ENCODE data around the gene NRG3.
"Not testable (repeated sequence)": the region's sequence is repeated elsewhere in the genome, so short reads cannot be mapped to it uniquely, and the experiment has no call there.

Gene NRG3

DNA sequence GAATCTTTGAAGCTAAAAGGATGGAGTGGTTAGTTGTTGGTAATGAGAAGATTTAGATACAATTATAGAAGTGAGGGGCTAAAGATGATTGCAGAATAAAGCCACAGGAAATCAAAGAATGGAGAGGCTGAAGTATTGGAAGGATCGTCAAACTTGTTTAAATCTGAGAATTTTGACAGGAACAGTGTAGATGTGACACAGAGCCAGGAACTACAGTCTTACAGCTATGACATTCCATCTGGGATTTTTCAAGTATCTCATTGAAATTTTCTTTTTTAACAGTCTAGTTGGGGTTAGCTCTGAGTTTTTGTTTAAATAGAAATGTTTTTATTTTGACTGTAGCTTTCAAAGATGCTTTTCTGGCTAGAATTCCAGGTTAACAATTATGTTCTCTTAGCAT, 181.4 kb downstream of the NRG3 start:
- no peaks in the 10 kb centered on the region for H3K27me3 Mint-ChIP-seq
- H3K4me3 Mint-ChIP-seq: no peak overlapping the region
- H3K9me3 Mint-ChIP-seq: peaks cover 5% of the 10 kb centered on the region
- no peak for DNase-seq
- H3K27ac Mint-ChIP-seq: no peak overlapping the region
- no peaks in the 10 kb centered on the region for H3K4me1 Mint-ChIP-seq (ENCODE audit: low read depth)
- H3K36me3 Mint-ChIP-seq (ENCODE audit: low read depth): no peaks in the 10 kb centered on the region

DNA sequence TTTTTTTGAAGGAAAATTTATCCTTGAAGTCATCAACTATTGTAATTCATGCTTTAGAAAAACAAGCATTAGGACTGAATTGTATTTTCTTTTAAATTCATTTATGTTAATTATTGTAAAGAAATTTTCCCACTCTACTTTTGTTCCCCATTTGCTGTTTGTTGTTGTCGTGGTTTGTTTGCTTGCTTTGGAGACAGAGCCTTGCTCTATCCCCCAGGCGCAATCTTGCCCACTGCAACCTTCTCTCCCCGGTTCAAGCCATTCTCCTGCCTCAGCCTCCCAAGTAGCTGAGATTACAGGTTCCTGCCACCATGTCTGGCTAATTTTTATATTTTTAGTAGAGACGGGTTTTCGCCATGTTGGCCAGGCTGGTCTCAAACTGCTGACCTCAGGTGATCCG, 192.2 kb downstream of the NRG3 start:
- H3K4me1 Mint-ChIP-seq (ENCODE audit: low read depth); H3K27ac Mint-ChIP-seq; H3K4me3 Mint-ChIP-seq; H3K27me3 Mint-ChIP-seq; DNase-seq; H3K36me3 Mint-ChIP-seq (ENCODE audit: low read depth); H3K9me3 Mint-ChIP-seq: not testable (repeated sequence)

DNA sequence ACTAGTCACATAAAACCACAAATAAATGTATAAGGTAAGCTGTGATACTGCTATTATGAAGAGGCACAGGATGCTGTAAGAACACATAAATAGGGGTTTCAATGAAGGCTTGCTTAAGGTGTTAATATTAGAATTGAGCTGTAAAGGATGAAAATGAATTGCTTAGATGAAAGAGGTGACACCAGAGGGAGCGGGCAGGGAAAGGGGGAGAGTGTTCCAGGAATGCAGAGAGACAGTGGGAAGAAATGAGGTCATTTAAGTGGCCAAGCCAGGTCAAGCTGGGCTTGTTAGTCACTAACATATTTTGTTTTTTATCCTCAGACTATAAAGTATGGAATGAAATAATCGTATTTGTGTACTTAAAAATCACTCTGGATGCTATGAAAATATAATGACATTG, 193.5 kb downstream of the NRG3 start:
- Mint-ChIP-seq H3K27ac (no peak overlapping the region), H3K9me3 (peaks cover 9% of the 10 kb centered on the region), H3K27me3 (no peaks in the 10 kb centered on the region), H3K4me1 (ENCODE audit: low read depth) (no peaks in the 10 kb centered on the region), H3K4me3 (no peak overlapping the region), H3K36me3 (ENCODE audit: low read depth) (no peaks in the 10 kb centered on the region)
- DNase-seq: no peak

DNA sequence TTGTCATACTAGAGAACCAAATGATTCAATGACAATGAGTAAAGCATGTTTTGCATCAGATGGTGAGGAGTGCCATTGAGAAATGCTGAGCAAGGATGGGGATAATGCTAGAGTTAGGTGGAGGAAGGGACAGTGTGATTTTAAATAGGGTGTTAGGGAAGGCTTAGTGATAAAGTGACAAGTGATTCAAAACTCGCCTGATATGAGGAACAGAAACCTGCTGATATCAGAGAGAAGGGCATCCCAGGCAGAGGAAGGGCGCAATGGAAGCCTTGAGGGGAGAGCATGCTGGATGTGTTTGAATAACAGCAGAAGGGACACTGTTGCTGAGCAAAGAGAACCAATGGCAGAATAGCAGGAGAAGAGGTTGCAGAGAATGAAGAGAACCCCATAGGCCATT, 196.2 kb downstream of the NRG3 start:
- H3K9me3 Mint-ChIP-seq: peaks cover 11% of the 10 kb centered on the region
- H3K4me1 Mint-ChIP-seq (ENCODE audit: low read depth): no peaks in the 10 kb centered on the region
- H3K27me3 Mint-ChIP-seq: no peaks in the 10 kb centered on the region
- H3K27ac Mint-ChIP-seq: no peak overlapping the region
- no peaks in the 10 kb centered on the region for H3K36me3 Mint-ChIP-seq (ENCODE audit: low read depth)
- no peak overlapping the region for H3K4me3 Mint-ChIP-seq
- DNase-seq: no peak

DNA sequence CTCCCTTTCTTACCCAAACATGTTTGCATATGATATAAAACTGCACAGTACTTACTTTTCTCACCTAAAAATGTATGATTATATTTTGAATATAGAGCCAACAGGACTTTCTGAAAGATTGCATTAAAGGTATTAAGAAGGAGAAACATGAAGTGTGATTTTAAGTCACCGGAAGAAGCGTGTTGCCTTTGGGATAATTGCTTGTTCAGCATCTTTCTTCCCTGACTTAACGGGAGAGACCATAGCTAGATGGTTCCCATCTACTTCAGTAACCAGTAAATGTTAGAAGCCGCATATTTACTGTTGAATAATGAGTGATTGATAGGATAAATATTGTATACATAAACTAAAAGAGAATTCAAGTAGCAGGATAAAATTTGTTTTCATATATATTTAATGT, 197.1 kb downstream of the NRG3 start:
- Mint-ChIP-seq H3K36me3 (ENCODE audit: low read depth) (no peaks in the 10 kb centered on the region), H3K4me1 (ENCODE audit: low read depth) (no peaks in the 10 kb centered on the region), H3K9me3 (peaks cover 11% of the 10 kb centered on the region), H3K27me3 (no peaks in the 10 kb centered on the region), H3K4me3 (no peak overlapping the region), H3K27ac (no peak overlapping the region)
- no peak for DNase-seq

DNA sequence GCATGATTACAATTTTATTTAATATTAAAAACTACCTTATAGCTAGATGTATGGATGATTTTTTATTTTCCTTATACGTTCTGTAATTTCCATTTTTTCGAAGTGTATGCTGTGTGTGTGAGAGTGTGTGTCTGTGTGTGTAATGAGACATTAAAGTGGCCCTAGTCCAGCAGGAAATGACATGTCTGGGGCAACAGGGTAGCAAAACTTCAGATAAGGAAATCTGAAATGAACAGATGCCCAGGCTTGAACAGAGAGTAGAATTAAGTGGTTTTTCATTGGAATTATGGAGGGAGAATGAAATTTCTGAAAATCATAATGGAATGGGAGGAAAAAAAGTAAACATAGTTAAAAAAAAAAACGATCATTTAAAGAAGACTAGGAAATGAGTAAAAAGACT, 200.6 kb downstream of the NRG3 start:
- DNase-seq: no peak
- Mint-ChIP-seq H3K4me3 (no peak overlapping the region), H3K36me3 (ENCODE audit: low read depth) (no peaks in the 10 kb centered on the region), H3K27me3 (no peaks in the 10 kb centered on the region), H3K4me1 (ENCODE audit: low read depth) (no peaks in the 10 kb centered on the region), H3K27ac (no peak overlapping the region), H3K9me3 (peaks cover 10% of the 10 kb centered on the region)

DNA sequence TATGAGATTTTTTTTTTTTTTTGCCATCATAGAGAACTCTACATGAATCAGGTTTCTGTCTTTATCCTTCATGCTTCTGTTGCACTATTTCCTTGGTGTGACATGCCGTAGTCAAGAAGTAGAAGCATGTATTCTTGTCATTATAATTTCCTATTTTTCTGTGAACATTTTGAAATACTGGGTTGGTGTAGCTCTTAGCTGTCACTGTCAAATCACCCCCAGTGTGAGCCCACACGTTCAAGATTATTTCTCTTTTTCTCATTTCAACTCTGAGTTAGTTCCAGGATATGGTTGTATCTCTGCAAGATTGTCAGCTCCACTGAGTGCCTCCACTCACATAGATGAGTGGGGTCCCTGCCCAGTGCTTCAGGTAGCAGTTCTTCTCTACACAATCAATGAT, 209.5 kb downstream of the NRG3 start:
- Mint-ChIP-seq H3K4me1 (ENCODE audit: low read depth) (no peaks in the 10 kb centered on the region), H3K9me3 (peaks cover 9% of the 10 kb centered on the region), H3K27me3 (no peaks in the 10 kb centered on the region), H3K36me3 (ENCODE audit: low read depth) (no peaks in the 10 kb centered on the region), H3K4me3 (no peak overlapping the region), H3K27ac (no peak overlapping the region)
- DNase-seq: no peak

DNA sequence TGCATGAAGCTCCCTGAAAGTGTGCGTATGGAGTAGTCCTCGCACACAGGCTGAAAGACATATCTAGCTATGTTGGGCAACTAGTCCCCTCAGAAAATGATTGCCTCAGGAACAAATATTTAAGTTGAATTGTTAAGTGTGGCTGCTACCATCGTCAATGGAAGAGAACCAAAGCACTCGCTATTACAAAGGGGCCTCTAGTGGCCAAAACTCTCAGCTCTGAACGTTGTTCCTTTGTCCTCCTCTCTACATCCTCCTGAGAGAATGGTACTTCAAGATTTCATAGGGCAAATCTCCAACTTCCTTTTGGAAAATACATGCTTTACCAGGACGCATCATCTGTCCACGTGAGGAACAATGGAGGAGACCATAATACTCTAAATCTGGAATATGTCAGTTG, 209.9 kb downstream of the NRG3 start:
- Mint-ChIP-seq H3K27ac (no peak overlapping the region), H3K9me3 (peaks cover 9% of the 10 kb centered on the region), H3K27me3 (no peaks in the 10 kb centered on the region), H3K4me3 (no peak overlapping the region), H3K4me1 (ENCODE audit: low read depth) (no peaks in the 10 kb centered on the region), H3K36me3 (ENCODE audit: low read depth) (no peaks in the 10 kb centered on the region)
- DNase-seq: no peak

DNA sequence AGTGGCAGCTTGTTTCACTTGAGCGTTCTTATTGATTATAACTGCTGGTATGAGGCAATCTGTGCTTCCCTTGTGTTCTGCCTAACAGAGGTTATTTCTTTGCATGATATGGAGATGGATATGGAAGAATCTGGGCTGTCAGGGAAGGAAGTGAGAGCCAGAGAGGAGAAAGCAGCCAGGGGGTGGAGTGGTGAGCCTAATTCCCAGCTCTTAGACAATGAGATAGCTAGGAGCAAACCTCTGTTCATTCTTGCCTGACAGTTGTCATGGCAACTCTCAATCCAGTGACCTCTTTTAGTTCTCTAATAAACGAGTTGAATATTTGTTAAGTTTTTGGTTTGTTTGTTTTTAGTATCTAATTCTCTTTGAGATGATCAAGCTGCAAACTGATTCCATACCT, 214.3 kb downstream of the NRG3 start:
- Mint-ChIP-seq H3K27ac (no peak overlapping the region), H3K4me3 (no peak overlapping the region), H3K9me3 (peaks cover 11% of the 10 kb centered on the region), H3K4me1 (ENCODE audit: low read depth) (no peaks in the 10 kb centered on the region), H3K36me3 (ENCODE audit: low read depth) (no peaks in the 10 kb centered on the region), H3K27me3 (no peaks in the 10 kb centered on the region)
- no peak for DNase-seq

DNA sequence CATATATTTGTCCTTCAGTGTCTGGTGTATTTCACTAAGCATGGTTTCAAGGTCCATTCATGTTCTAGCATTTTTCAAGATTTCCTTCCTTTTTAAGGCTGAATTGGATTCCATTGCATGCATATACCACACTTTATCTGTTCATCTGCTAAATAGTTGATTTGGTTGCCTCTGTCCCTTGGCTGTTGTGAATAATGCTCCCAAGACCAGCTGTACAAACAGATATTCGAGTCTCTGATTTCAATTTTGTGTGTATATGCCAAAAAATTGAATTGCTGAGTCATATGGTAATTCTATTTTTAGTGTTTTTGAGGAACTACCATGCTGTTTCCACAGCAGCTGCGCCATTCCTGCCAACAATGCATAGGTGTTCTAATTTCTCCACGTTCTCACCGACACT, 216.4 kb downstream of the NRG3 start:
- no peak overlapping the region for H3K4me3 Mint-ChIP-seq
- H3K27me3 Mint-ChIP-seq: no peaks in the 10 kb centered on the region
- no peaks in the 10 kb centered on the region for H3K4me1 Mint-ChIP-seq (ENCODE audit: low read depth)
- no peaks in the 10 kb centered on the region for H3K36me3 Mint-ChIP-seq (ENCODE audit: low read depth)
- peaks cover 12% of the 10 kb centered on the region for H3K9me3 Mint-ChIP-seq
- no peak overlapping the region for H3K27ac Mint-ChIP-seq
- DNase-seq: no peak

DNA sequence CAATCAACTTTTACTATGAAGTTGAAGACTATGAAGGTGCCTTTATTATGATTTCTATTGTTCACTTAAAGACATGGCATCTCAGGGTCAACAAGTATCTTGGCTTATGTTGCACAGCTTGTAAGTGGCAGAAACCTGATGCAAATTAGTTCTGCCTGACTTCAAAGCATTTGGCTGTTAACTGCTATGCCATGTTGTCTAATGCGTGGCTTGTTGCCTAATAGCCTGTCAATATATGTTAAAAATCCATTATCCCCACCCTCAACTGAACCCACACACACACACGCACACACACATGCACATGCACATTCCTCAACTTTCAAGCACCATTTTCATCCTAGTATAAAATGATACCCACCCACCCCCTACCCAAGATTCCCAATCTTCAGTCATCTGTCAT, 217.1 kb downstream of the NRG3 start:
- H3K4me1 Mint-ChIP-seq (ENCODE audit: low read depth): no peaks in the 10 kb centered on the region

DNA sequence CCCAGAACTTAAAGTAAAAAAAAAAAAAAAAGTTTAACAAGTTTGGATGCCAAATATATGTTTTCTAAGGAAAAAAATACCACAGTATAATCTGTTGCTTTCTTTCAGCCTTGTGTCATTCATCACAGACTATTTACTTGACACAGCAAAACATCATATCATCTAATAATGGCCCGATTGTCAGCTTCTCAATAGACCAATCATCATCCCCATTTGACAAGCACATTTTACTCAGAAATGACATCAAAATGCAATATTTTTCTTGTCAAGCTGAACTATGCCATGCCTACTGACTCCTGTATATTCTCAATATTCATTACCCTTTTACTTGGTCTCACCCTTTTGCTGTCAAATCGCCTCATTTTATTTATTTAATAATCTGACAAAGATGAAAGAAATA, 249.7 kb downstream of the NRG3 start:
- H3K27ac Mint-ChIP-seq: no peak overlapping the region
- H3K27me3 Mint-ChIP-seq: no peaks in the 10 kb centered on the region
- no peaks in the 10 kb centered on the region for H3K36me3 Mint-ChIP-seq (ENCODE audit: low read depth)
- DNase-seq: no peak
- H3K4me1 Mint-ChIP-seq (ENCODE audit: low read depth): no peaks in the 10 kb centered on the region
- H3K4me3 Mint-ChIP-seq: no peak overlapping the region
- H3K9me3 Mint-ChIP-seq: peaks cover 8% of the 10 kb centered on the region

More for the DNA sequence above, 217.1 kb downstream of the NRG3 start:
- H3K27me3 Mint-ChIP-seq: no peaks in the 10 kb centered on the region
- peaks cover 12% of the 10 kb centered on the region for H3K9me3 Mint-ChIP-seq
- no peaks in the 10 kb centered on the region for H3K36me3 Mint-ChIP-seq (ENCODE audit: low read depth)
- H3K4me3 Mint-ChIP-seq: no peak overlapping the region
- no peak for DNase-seq
- H3K27ac Mint-ChIP-seq: no peak overlapping the region

DNA sequence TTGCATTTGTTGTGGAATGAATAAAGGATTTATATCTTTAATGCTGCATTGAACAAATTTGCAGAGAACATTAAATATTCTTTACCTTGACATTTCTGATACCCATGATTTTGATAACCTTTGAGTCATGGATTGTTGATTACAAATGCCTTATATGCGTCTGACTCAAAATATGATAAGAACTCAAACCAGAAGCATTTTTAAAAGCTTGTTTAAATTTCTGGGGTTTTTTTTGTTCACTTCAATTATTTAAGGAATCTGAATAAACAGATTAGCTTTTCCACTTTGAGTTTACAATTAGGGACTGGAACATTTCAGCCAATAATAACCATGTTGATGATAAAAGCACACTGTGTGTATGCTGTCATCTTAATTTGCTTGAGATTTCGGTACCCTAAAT, 253.5 kb downstream of the NRG3 start:
- Mint-ChIP-seq H3K4me1 (ENCODE audit: low read depth) (no peaks in the 10 kb centered on the region), H3K27ac (no peak overlapping the region), H3K4me3 (no peak overlapping the region), H3K36me3 (ENCODE audit: low read depth) (no peaks in the 10 kb centered on the region), H3K27me3 (no peaks in the 10 kb centered on the region), H3K9me3 (peaks cover 14% of the 10 kb centered on the region)
- DNase-seq: no peak

DNA sequence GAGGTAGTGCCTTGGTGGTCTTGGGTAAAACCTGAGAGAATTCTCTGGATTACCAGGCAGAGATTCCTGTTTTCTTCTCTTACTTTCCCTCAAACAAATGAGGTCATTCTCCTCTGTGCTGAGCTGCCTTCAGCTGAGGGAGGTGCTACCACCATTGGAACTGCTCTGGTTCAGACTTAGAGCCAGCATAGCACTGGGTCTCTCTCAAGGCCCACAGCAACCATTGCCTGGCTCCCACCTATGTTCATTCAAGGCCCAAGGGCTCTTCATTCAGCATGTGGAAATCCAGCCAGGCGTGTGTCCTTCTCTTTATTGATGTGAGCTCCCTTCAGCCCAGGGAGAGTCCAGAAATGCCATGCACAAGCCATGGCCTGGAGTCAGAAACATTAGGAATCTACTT, 261.1 kb downstream of the NRG3 start:
- Mint-ChIP-seq H3K4me3 (no peak overlapping the region), H3K36me3 (ENCODE audit: low read depth) (no peaks in the 10 kb centered on the region), H3K4me1 (ENCODE audit: low read depth) (no peaks in the 10 kb centered on the region), H3K27me3 (no peaks in the 10 kb centered on the region), H3K9me3 (peaks cover 13% of the 10 kb centered on the region), H3K27ac (no peak overlapping the region)
- no peak for DNase-seq

DNA sequence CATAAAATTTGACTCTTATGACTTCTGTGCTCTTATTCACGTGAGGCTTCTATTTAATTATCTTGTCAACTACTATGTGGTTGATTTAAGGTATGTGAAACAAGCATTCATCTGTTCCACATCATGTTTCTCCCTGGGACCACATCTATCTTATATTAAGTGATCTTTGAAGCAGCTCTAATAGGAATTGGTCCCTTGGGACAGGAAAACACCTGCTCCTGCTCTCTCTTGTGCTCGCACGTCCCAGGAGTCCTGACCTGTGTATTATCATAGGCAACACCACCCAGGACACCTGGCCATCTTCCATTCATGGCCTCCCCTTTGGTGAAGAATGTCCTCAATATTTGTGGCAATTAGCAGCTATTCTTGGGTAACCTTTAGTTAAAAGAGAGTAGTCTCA, 269.2 kb downstream of the NRG3 start:
- Mint-ChIP-seq H3K27me3 (no peaks in the 10 kb centered on the region), H3K4me1 (ENCODE audit: low read depth) (no peaks in the 10 kb centered on the region), H3K27ac (no peak overlapping the region), H3K4me3 (no peak overlapping the region), H3K9me3 (peaks cover 4% of the 10 kb centered on the region), H3K36me3 (ENCODE audit: low read depth) (no peaks in the 10 kb centered on the region)
- DNase-seq: no peak

DNA sequence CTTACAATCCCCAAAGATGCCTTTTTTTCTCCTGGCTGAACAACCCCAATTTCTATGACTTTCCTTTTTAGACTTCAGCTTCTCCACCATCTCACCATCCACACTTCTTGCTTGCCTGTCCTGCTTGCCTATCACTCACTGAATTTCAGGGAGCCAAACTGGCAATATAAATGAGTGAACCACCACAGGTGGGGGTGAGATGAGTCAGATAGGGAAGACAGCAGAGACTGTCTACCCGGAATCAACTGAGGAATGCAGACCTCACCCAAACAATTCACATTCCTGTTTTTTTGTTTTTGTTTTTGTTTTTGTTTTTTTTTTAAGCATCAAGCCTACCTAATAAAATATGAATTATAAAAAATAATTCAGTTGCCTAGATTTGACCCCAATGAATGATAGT, 273.8 kb downstream of the NRG3 start:
- Mint-ChIP-seq H3K9me3 (peaks cover 8% of the 10 kb centered on the region), H3K27me3 (no peaks in the 10 kb centered on the region), H3K4me1 (ENCODE audit: low read depth) (no peaks in the 10 kb centered on the region), H3K36me3 (ENCODE audit: low read depth) (no peaks in the 10 kb centered on the region), H3K27ac (no peak overlapping the region), H3K4me3 (no peak overlapping the region)
- no peak for DNase-seq
